ENCODE measurements around the gene GDF7.

DNA sequence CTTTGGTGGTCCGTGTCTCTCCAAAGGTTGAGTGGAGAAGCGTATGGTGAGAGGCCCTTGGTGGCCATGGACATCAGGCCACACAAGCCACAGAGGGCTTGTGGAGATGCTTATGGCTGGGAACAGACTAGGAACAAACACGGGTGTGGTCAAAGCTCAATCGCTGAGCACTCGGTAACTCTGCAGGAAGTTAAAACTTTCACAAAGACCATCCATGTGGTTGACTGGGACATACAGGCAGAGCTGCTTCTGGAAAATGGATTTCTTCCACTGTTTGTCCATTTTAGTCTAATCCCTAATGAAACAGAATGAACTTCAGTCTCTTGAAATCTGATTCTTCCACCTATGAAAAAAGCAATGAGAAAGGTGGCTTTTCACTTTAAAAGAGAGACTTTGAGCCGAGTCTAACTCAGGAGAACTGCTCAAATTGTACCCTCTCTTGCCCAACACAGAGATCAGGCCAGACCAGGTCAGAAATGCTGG is 17.7 kb downstream of the GDF7 start:
- TF ChIP-seq POLR2AphosphoS5 (IDR thresholded peaks at IDR 0.05; ENCODE audit: low read depth, low read length) (no peak), POLR2A (IDR thresholded peaks at IDR 0.05; ENCODE audit: low read depth, low read length) (no peak)
